Endothelial cell of hepatic sinusoid (primary cell): Measurements from ENCODE around the gene CNNM2.

Experiments used
- in situ Hi-C: cut with HindIII; loops from 2 replicates; pipeline ENCODE4 v1.10.0; 2017; ENCODE audit warnings: low sequenced_read_pairs

Gene CNNM2

DNA sequence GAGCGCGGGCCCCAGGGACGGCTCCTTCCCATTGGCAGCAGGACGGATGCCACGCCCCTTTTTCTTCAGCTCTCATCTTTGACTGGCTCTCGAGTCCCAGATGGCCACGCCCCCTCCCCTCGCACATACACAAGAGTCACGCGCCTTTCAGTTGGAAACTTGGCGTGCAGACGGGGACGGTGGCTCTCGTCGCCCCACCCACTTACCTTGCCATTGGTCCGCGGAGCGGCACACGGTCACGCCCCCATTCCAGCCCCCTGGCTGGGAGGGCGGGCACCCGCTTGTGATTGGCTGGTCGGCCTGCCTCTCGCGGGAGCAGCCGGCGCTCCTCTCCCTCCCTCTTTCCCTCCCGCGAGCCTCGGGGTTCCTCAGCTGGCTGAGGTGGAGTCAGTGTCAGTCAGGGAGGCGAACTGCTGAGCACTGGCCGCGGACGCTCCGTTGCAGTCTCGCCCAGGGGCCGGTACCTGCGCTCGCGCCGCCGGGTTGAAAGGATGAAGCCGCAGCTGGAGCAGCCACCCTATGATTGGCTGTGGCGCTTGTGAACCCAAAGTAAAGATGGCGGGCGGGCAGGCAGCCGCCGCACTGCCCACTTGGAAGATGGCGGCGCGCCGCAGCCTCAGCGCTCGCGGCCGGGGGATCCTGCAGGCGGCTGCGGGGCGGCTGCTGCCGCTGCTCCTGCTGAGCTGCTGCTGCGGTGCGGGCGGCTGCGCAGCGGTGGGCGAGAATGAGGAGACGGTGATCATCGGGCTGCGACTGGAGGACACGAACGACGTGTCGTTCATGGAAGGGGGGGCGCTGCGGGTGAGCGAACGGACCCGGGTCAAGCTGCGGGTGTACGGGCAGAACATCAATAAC lies at the start of gene CNNM2:
TSS of gene CNNM2 (plus strand) at position 333 of the 855 bp plus-strand sequence. CDS start at position 520, 187 bp downstream.
- in situ Hi-C loops: no loop called here

GRCh38 chr10:102868911-102869257 lies 49.2 kb upstream of the CNNM2 start:
- in situ Hi-C loops: no loop called here

DNA sequence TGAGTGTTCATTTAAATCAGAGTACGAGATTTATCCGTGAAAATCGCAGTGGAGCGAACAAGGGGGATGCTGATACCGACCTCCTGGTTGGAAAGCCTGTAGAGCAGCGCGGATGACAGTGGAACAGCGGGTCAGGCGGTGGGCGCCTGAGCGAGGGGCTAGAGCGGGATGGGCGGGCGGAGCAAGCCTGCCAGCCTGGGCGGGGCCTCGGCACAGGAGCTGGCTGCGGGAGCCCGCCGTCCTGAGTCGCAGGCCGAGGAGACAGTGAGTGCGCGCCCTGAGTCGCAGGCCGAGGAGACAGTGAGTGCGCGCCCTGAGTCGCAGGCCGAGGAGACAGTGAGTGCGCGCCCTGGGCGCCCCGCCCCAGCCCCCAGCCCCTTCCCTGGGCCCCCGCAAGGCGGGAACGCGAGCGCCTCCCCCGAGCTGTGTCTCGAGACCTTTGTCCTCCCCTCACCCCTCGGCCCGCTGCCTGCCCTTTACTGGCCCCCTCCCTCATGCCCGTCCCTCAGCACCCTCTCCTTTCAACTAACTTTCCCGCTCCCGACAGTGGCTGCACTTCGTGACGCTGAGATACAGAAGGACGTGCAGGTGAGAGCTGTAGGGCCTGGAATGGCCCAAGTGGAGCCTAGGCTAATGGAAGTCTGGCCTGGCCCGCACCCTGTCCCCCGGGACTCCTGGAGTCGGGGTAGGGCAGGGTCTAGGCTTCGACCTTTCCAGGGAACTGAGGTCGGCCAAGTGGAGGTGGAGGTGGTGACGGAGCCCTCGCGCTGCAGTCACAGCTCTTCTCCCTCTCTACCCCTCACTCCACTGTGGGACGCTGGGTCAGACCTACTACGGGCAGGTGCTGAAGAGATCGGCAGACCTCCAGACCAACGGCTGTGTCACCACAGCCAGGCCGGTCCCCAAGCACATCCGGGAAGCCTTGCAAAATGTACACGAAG lies 48.6 kb upstream of the CNNM2 start, which contains the start of gene AS3MT:
TSS of gene AS3MT (plus strand) at position 213 of the 941 bp plus-strand sequence. CDS start at position 336, 123 bp downstream.
- in situ Hi-C loops: no loop called here

DNA sequence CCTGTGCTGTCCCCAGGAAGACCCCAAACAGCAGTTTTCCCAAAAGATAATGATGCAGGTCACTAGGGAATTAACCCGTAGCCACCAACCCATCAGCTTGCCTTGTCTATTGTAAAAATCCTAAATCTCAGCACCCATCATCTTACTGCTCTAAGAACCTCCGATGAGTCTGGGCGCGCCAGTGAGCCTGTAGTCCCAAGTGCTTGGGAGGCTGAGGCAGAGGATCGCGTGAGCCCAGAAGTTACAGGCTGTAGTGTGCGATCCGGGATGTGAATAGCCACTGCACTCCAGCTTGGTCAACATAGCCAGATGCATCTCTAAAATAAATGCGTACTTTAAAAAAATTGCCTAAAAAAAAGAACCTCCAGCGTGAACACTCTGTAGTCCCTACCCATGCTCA lies 47.9 kb upstream of the CNNM2 start:
- in situ Hi-C loops: no loop called here

DNA sequence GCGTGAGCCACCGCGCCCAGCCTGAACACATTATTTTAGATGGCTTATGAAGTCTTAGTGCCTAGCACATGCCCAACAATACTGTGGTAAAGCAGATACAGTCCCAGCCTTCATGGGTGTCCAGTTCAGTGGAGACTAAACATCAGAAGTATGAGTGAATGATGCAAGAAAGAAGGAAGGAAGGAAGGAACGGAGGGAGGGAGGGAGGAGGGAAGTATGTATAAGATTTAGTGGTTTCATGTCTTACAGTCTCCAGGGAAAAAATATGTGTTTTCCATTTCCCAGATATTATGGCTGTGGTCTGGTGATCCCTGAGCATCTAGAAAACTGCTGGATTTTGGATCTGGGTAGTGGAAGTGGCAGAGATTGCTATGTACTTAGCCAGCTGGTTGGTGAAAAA lies 45.9 kb upstream of the CNNM2 start:
- in situ Hi-C loops: no loop called here

- in situ Hi-C loops: no loop called here
Observed at GRCh38 chr10:102876747-102877153, 41.3 kb upstream of the CNNM2 start.

GRCh38 chr10:102878629-102879028 lies 39.5 kb upstream of the CNNM2 start:
- in situ Hi-C loops: no loop called here

DNA sequence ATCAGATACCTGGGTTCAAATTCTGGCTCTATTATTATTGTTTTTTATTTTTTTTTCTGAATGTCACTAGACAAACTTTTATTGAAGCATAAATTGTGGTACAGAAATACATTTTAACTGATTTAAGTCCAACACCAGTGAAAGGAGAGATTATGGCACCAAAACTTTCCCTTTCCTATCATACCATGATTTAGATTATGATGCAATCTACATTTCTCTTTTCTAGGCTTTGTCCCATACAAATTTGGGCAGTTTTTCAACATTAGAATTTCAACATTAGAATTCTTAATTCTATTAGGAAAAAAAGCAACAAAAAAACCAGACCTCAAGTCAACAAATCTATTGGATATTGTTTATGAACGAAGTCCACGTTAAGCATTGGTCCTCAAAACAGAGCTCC lies 37.8 kb upstream of the CNNM2 start:
- in situ Hi-C loops: no loop called here

GRCh38 chr10:102888048-102888447 lies 30.0 kb upstream of the CNNM2 start:
- in situ Hi-C loops: no loop called here

DNA sequence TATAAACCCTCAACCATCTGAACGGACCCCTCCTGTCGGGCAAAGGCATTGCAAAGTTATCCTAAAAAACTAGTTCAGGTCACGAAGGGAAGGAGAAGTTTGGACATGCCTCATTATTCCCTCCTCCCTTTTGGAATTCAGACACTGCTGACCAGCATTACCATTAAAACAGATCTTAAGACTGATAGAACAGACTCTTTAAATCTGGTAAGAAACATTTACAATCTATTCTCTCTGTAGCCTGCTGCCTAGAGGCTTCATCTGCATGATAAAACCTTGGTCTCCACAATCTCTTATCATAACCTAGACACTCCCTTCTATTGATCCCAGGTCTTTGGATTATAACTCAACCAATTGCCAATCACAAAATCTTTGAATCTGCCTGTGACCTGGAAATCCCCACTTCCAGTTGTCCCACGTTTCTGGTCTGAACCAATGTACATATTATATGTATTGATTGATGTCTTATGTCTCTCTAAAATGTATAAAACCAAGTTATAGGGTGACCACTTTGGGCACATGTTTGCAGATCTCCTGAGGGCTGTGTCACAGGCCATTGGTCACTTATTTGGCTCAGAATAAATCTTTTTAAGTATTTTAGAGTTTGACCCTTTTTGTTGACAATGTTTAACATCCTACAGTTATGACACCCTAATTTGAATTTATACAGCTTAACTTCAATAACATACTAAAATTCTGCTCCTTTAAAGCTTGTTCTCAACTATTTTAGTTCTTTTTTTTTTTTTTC lies 23.5 kb upstream of the CNNM2 start:
- in situ Hi-C loops: no loop called here

DNA sequence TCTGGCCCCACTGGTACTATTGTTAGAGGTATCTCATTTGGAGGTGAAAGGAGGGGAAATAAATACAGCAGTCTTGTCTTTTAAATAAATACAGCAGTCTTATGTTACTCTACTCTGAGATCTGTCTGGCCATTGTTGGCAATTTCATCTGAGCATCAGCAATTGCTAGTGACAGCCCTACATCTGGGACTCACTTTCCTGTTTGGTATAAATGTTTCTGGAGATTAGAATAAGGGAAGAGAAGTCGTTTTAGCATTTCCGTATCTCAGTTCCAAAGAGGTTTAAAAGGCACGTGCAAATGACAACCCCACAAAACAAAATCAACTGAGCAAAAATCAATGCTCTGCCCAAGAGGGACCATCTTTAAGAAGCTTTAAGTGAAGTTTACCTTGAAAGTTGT lies 18.1 kb upstream of the CNNM2 start:
- in situ Hi-C loops: loop anchor here (5.0 kb wide), 1 partner anchor 68 kb away; no protein-coding TSS in a partner anchor

DNA sequence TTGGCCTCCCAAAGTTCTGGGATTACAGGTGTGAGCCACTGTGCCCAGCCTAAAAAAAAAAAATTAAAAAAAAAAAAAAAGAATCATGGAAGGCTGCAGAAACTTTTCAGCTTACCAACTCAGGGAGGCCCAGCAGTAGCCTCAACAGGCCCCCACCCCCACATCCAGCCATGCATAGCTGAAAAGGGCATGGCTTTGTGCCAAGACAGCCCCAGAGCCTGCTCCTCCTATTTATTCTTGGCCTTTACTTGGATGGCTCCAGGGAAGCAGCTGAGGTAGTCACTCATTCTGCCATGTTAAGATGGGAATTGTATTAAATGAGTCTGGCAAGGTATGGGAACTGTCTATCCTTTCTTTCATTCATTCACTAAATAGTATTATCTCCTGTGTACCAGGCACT lies 13.7 kb upstream of the CNNM2 start:
- in situ Hi-C loops: loop anchor here (5.0 kb wide), 1 partner anchor 72 kb away; no protein-coding TSS in a partner anchor

DNA sequence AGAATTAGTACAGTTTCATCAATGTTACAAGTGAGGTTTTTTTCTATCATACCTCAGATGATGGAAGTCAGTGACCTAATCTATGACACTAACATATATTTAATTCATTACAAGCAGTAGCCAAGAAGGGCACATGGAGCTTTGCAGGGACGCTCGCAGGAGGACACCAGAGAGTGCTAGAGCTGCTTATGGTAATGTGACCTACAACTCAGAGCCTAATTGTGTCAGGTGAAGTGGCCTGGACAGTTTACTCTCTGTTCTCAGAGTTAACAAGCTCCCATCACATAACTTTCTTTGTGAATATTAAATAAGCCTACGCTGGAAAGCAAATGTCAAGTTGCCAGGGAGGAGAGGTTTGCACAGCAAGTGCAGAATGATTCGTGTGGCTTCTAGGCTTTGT lies 11.6 kb upstream of the CNNM2 start:
- in situ Hi-C loops: no loop called here

- in situ Hi-C loops: loop anchor here (5.0 kb wide), 1 partner anchor 182 kb away; no protein-coding TSS in a partner anchor
Observed at GRCh38 chr10:102914781-102915180, 3.3 kb upstream of the CNNM2 start.

- in situ Hi-C loops: no loop called here
Observed at GRCh38 chr10:102916173-102916572, 1.9 kb upstream of the CNNM2 start.

- in situ Hi-C loops: no loop called here
Observed at GRCh38 chr10:102917314-102917961, 656 bp upstream of the CNNM2 start.

- in situ Hi-C loops: no loop called here
Observed at GRCh38 chr10:102918817-102919245, 737 bp downstream of the CNNM2 start.

DNA sequence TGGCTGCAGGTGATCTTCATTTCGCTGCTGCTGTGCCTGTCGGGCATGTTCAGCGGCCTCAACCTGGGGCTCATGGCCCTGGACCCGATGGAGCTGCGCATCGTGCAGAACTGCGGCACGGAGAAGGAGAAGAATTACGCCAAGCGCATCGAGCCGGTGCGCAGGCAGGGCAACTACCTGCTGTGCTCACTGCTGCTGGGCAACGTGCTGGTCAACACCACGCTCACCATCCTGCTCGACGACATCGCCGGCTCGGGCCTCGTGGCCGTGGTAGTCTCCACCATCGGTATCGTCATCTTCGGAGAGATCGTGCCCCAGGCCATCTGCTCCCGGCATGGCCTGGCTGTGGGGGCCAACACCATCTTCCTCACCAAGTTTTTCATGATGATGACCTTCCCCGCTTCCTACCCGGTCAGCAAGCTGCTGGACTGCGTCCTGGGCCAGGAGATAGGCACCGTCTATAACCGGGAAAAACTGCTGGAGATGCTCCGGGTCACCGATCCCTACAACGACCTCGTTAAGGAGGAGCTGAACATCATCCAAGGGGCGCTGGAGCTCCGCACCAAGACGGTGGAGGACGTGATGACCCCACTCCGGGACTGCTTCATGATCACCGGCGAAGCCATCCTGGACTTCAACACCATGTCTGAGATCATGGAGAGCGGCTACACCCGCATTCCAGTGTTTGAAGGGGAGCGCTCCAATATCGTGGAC lies 1.3 kb downstream of the CNNM2 start:
- in situ Hi-C loops: no loop called here

GRCh38 chr10:102919992-102920739 lies 2.1 kb downstream of the CNNM2 start:
- in situ Hi-C loops: no loop called here
